Caco-2 (cell line): Measurements from ENCODE around the gene PARP8. TPM values are rescaled to one million over a fixed set of nuclear protein-coding genes. Genes with fewer than 3 reads are reported as not detected.

Experiments
- BruUV-seq: library from RNA; stranded (reverse); fragments of 400-500 nt; replicated peaks from 2 replicates; lab custom pipeline; 2021; lab: Mats Ljungman, UMichigan
- CTCF ChIA-PET: fragments of 300-600 bp; sonication (Branson Sonifier 250); formaldehyde crosslinking; loops from one replicate; lab custom pipeline; 2022; ENCODE audit warnings: antibody characterized with exemption; lab: Charles Lee
- POLR2A ChIA-PET: fragments of 300-600 bp; sonication (Branson Sonifier 250); formaldehyde crosslinking; loops from one replicate; lab custom pipeline; 2022; ENCODE audit warnings: antibody characterized with exemption; lab: Charles Lee
- DNase-seq, 2 experiments: peaks; one replicate each; pipeline versions ENCODE4 v3.0.0 to v3.0.0-alpha.2; 2020 to 2022
- H3K27me3 ChIP-seq: replicated peaks from 2 replicates; pipeline ENCODE4 v1.6.0; 2011; ENCODE audit warnings: low read length; ENCODE audit not compliant: control insufficient read depth, insufficient read depth
- H3K36me3 ChIP-seq: 2 replicates; pipeline ENCODE4 v1.5.1; 2011; ENCODE audit warnings: low read length; ENCODE audit not compliant: control insufficient read depth, insufficient read depth
- H3K4me1 ChIP-seq: fragments of 250-450 bp; sonication (Bioruptor Pico); 2 replicates; pipeline ENCODE4 v1.5.1; 2020; ENCODE audit warnings: mild to moderate bottlenecking
- H3K4me3 ChIP-seq: 2 replicates; pipeline ENCODE4 v1.5.1; 2011; ENCODE audit warnings: low read depth, mild to moderate bottlenecking, control low read depth, low read length
- H3K9me3 ChIP-seq: fragments of 250-450 bp; sonication (Bioruptor Pico); 2 replicates; pipeline ENCODE4 v1.5.1; 2020; ENCODE audit warnings: mild to moderate bottlenecking, moderate library complexity
- H3K27ac Mint-ChIP-seq: one replicate; pipeline ENCODE4 v1.8.0; 2022; ENCODE audit warnings: mixed read lengths; ENCODE audit not compliant: unreplicated experiment
- H3K27me3 Mint-ChIP-seq: one replicate; pipeline ENCODE4 v1.8.0; 2022; ENCODE audit warnings: mixed read lengths; ENCODE audit not compliant: insufficient read depth, unreplicated experiment
- H3K36me3 Mint-ChIP-seq: one replicate; pipeline ENCODE4 v1.8.0; 2022; ENCODE audit warnings: mild to moderate bottlenecking, mixed read lengths; ENCODE audit not compliant: insufficient read depth, unreplicated experiment
- H3K4me1 Mint-ChIP-seq: one replicate; pipeline ENCODE4 v1.8.0; 2022; ENCODE audit warnings: low read depth, mixed read lengths; ENCODE audit not compliant: unreplicated experiment
- H3K4me3 Mint-ChIP-seq: one replicate; pipeline ENCODE4 v1.8.0; 2022; ENCODE audit warnings: mild to moderate bottlenecking, moderate library complexity, mixed read lengths; ENCODE audit not compliant: unreplicated experiment
- H3K9me3 Mint-ChIP-seq: one replicate; pipeline ENCODE4 v1.8.0; 2022; ENCODE audit warnings: mixed read lengths; ENCODE audit not compliant: unreplicated experiment
- intact Hi-C: fragments of 100-400 bp; cut with micrococcal nuclease; formaldehyde crosslinking; loops from one replicate; pipeline ENCODE4 v1.10.0; 2022; ENCODE audit not compliant: unreplicated experiment
- total RNA-seq: library from RNA; stranded (reverse); gene quantifications from 2 replicates; pipeline ENCODE4 v1.2.3, GENCODE V29; 2022
- TF ChIP-seq, protein P1 (sequence below), 2 experiments: fragments of 200-600 bp in 1 of 2; IDR thresholded peaks; 1 replicate in 1 of 2; 2 replicates in 1 of 2; pipeline versions ENCODE4 v1.5.1 to v1.8.0; 2011 to 2022; ENCODE audit warnings: antibody characterized with exemption in 1 of 2, control low read depth in 1 of 2, inconsistent platforms in 1 of 2, low read depth in 1 of 2, low read length in 1 of 2, mild to moderate bottlenecking in 1 of 2, moderate library complexity in 1 of 2; ENCODE audit not compliant: insufficient read depth in 1 of 2, severe bottlenecking in 1 of 2, unreplicated experiment in 1 of 2

The PARP8 gene
- total RNA-seq, 1 experiment from 2014 or later = 0.79 TPM

DNA sequence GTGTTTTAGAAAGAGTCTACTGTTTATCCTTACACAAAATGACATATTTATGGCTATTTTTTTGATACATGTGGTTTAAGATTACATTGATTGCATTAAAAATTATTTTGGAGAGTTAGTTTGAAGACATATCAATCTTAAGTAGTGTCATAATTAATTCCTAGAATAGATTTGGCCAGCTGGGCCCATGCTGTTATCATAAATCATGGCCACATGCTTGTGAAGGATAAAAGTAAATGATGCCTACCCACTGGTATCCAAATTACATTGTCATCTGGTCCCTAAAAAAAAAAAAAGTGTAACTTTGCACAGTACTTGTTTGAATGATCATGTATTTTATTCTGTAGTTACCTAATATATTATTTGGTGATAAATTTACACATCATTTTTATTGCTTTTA is 96.9 kb downstream of the PARP8 start:
- intact Hi-C loops = no loop called here

DNA sequence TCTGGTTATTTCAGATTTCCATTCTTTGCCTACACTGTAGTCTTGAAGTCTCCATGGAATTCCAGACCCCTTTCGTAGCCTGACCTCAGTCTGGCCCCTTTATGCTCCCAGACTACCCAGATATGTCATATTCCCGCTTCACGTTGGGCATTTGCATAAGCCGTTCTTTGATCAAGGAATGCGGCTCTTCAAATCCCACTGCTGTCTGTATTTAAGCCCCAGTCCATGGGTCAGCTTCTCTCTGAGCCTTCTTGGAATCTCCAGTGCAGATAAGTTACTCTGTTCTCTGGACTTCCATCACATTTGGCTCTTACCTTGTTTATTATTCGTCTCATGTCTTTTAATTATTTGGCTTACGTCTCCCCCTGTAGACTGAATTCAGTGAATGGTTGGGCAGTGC is 97.4 kb downstream of the PARP8 start:
- Mint-ChIP-seq H3K27me3 (no peaks in the 10 kb centered on the region), H3K36me3 (no peaks in the 10 kb centered on the region), H3K27ac (no peak overlapping the region), H3K4me1 (no peaks in the 10 kb centered on the region), H3K4me3 (no peak overlapping the region), H3K9me3 (no peaks in the 10 kb centered on the region)
- Histone ChIP-seq H3K4me1 (no peaks in the 10 kb centered on the region), H3K27me3 (no peaks in the 10 kb centered on the region), H3K4me3 (no peak overlapping the region), H3K36me3 (no peaks in the 10 kb centered on the region), H3K9me3 (no peaks in the 10 kb centered on the region)
- CTCF ChIA-PET = no interaction called here
- intact Hi-C loops = no loop called here
- TF ChIP-seq, protein P1, sequence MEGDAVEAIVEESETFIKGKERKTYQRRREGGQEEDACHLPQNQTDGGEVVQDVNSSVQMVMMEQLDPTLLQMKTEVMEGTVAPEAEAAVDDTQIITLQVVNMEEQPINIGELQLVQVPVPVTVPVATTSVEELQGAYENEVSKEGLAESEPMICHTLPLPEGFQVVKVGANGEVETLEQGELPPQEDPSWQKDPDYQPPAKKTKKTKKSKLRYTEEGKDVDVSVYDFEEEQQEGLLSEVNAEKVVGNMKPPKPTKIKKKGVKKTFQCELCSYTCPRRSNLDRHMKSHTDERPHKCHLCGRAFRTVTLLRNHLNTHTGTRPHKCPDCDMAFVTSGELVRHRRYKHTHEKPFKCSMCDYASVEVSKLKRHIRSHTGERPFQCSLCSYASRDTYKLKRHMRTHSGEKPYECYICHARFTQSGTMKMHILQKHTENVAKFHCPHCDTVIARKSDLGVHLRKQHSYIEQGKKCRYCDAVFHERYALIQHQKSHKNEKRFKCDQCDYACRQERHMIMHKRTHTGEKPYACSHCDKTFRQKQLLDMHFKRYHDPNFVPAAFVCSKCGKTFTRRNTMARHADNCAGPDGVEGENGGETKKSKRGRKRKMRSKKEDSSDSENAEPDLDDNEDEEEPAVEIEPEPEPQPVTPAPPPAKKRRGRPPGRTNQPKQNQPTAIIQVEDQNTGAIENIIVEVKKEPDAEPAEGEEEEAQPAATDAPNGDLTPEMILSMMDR (IDR thresholded peaks at IDR 0.05; ENCODE audit: insufficient read depth in 1 of 2, low read depth in 1 of 2, low read length in 1 of 2, severe bottlenecking in 1 of 2, unreplicated experiment in 1 of 2) = no peak
- POLR2A ChIA-PET = no interaction called here
- DNase-seq = no peak
- BruUV-seq = no TSS peak

More for the DNA sequence above, 96.9 kb downstream of the PARP8 start:
- Histone ChIP-seq H3K9me3 (no peaks in the 10 kb centered on the region), H3K4me1 (no peaks in the 10 kb centered on the region), H3K27me3 (no peaks in the 10 kb centered on the region), H3K36me3 (no peaks in the 10 kb centered on the region), H3K4me3 (no peak overlapping the region)
- no peak for DNase-seq
- Mint-ChIP-seq H3K9me3 (no peaks in the 10 kb centered on the region), H3K4me3 (no peak overlapping the region), H3K36me3 (no peaks in the 10 kb centered on the region), H3K27ac (no peak overlapping the region), H3K27me3 (no peaks in the 10 kb centered on the region), H3K4me1 (no peaks in the 10 kb centered on the region)
- CTCF ChIA-PET = no interaction called here
- TF ChIP-seq, protein P1 (IDR thresholded peaks at IDR 0.05; ENCODE audit: insufficient read depth in 1 of 2, low read depth in 1 of 2, low read length in 1 of 2, severe bottlenecking in 1 of 2, unreplicated experiment in 1 of 2) = no peak
- BruUV-seq = no TSS peak
- POLR2A ChIA-PET = no interaction called here

GRCh38 chr5:50766042-50766441 is 99.6 kb downstream of the PARP8 start:
- CTCF ChIA-PET = no interaction called here
- TF ChIP-seq, protein P1 (IDR thresholded peaks at IDR 0.05; ENCODE audit: insufficient read depth in 1 of 2, low read depth in 1 of 2, low read length in 1 of 2, severe bottlenecking in 1 of 2, unreplicated experiment in 1 of 2) = no peak
- H3K36me3 ChIP-seq = no peaks in the 10 kb centered on the region
- intact Hi-C loops = no loop called here
- no peaks in the 10 kb centered on the region for H3K4me1 ChIP-seq
- Mint-ChIP-seq H3K4me1 (no peaks in the 10 kb centered on the region), H3K9me3 (no peaks in the 10 kb centered on the region), H3K4me3 (no peak overlapping the region), H3K27me3 (no peaks in the 10 kb centered on the region), H3K27ac (no peak overlapping the region), H3K36me3 (no peaks in the 10 kb centered on the region)
- POLR2A ChIA-PET = interaction anchor here (0.6 kb wide), 1 partner anchor 640 kb away, joined by 3 read pairs; no protein-coding TSS in a partner anchor
- BruUV-seq = no TSS peak
- no peaks in the 10 kb centered on the region for H3K9me3 ChIP-seq
- DNase-seq = no peak
- H3K27me3 ChIP-seq = no peaks in the 10 kb centered on the region
- H3K4me3 ChIP-seq = no peak overlapping the region
